HL-60 (cell line): ENCODE data around the gene DAPK1.

ENCODE experiments used
- CTCF ChIP-seq: IDR thresholded peaks from one replicate; pipeline ENCODE4 v1.5.1; 2011; ENCODE audit warnings: low read length, control low read depth, inconsistent platforms; ENCODE audit not compliant: insufficient read depth
- GABPA ChIP-seq: IDR thresholded peaks from 2 replicates; pipeline ENCODE4 v1.6.1; 2012; ENCODE audit warnings: low read depth
- POLR2AphosphoS5 ChIP-seq: IDR thresholded peaks from 2 replicates; pipeline ENCODE4 v1.6.1; 2012; ENCODE audit warnings: low read depth

DNA sequence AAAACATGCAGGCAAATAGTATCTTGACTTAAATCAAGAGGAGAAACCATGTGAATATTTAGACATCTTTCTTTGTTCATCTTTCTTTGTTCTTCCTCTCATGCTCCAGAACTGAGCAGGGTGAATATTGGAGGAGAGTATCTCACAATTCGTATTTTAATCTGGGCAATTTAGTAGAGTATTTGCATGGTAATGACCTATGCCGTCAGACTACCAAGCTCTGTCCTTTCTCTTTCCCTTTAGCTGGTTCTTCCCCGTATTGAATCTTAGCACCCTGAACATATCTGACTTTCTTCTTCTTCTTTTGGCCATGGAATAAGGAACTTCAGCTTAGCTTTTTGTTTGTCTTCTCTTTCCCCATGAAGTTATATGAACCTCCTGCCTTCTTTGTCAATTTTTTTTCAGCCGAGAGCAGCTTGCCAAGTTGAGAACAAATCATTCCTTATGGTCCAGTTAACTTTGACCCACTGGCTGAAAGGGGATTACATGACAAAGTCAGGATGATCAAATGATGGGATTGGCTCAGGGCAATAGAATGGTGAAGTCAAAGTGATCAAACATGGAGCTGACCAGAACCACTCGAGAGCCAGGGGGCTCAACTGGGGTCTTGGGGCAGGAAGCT lies 95.8 kb downstream of the DAPK1 start:
- TF ChIP-seq CTCF (no peak), GABPA (no peak), POLR2AphosphoS5 (no peak)
